Nasal cavity respiratory epithelium epithelial cell of viscerocranial mucosa (primary cell): ENCODE data around the gene SPDYE1. TPM values are rescaled to one million over a fixed set of nuclear protein-coding genes. Genes with fewer than 3 reads are reported as not detected.

Experiments
- total RNA-seq: library from RNA; depleted of rRNA; stranded (reverse); fragments of >200 nt; gene quantifications from 2 replicates; pipeline ENCODE4 v1.2.3, GENCODE V29; 2014

SPDYE1 gene, protein sequence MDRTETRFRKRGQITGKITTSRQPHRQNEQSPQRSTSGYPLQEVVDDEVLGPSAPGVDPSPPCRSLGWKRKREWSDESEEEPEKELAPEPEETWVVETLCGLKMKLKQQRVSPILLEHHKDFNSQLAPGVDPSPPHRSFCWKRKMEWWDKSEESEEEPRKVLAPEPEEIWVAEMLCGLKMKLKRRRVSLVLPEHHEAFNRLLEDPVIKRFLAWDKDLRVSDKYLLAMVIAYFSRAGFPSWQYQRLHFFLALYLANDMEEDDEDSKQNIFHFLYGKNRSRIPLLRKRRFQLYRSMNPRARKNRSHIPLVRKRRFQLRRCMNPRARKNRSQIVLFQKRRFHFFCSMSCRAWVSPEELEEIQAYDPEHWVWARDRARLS
- not detected in 2 replicates for total RNA-seq

DNA sequence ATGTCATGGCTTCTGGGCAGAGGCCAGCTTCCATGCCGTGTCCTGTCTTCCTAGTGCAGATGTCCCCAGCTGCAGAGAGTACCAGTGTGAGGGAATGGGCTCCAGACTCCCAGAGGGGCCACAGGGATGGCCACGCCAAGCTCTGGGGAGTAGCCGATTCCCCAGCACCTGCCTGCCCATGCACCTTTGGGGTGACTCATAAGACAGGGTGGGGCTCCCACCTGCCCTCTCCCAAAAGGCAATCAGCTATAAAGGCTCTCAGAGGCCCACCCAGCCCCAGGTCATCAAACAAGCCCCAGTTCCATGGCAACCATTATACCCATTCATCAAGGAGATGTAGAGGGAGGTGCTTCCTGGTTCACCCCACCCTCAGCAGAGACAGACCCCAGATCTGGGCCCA lies at the start of gene SPDYE1:
TSS of gene SPDYE1 (plus strand) at position 366 of the 400 bp plus-strand sequence. CDS start 2,053 bp downstream, outside the sequence.

DNA sequence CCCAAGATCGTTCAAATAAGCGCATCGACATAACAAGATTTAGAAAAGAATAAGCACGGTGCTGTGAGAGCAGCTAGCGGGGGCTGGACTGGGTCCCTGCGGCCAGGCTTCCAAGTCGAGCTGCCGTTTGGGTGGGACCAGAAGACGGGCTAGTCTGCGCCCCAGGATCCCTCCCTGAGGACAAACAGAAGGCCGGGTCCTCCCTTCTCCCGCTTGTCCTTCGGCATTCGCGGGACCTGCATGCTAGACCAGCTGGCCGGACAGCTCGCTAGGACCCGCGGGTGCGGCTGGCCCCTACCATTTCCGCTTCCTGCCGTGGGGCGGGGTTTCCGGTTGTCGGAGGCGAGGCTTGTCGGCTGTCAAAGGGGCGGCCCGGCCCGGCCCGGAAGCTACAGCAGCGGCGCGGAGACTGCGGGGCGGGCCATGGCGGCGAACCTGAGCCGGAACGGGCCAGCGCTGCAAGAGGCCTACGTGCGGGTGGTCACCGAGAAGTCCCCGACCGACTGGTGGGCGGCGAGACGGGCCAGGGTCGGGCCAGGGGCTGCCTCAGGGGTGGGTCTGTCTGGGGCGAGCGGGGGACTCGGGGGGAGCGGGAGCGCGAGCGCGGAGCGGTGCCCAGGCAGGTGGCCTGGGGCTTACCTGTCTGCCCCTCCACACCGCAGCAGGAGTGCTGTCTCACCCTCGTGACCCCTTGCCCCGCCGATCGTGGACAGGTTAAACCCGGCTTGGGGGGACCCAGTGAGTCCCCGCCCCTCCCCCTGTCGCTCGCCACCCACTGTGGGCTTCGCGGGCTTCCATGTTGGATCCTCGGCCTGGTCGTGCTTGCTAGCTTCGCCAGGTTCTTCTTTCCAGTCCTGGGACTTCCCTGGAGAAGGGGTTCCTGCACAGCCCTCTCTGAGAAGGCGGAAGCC lies 46.9 kb downstream of the SPDYE1 start, which contains the start of gene DBNL:
TSS of gene DBNL (plus strand) at position 388 of the 911 bp plus-strand sequence. CDS start at position 424, 36 bp downstream.

Other genes with a start within 250 kb of the SPDYE1 start
- 26.7 and 28.8 TPM in 2 replicates for gene BLVRA, start 239.2 kb upstream of the SPDYE1 start, total RNA-seq
- gene MRPS24, start 128.4 kb upstream of the SPDYE1 start, total RNA-seq = 46.5 and 70.4 TPM in 2 replicates
- gene URGCP, start 91.3 kb upstream of the SPDYE1 start, total RNA-seq = 33.5 and 37.7 TPM in 2 replicates
- gene UBE2D4, start 71.5 kb upstream of the SPDYE1 start, total RNA-seq = 5.6 and 6.5 TPM in 2 replicates
- 35.5 and 104 TPM in 2 replicates for gene DBNL, start 46.8 kb downstream of the SPDYE1 start, total RNA-seq
- gene PGAM2, start 67.7 kb downstream of the SPDYE1 start, total RNA-seq = not detected in 2 replicates
- gene POLM, start 84.6 kb downstream of the SPDYE1 start, total RNA-seq = 6.5 and 7.9 TPM in 2 replicates
- 1.3 and 2.4 TPM in 2 replicates for gene AEBP1, start 106.4 kb downstream of the SPDYE1 start, total RNA-seq
- gene POLD2, start 125.7 kb downstream of the SPDYE1 start, total RNA-seq = 103 and 110 TPM in 2 replicates
- 0.34 and 0.43 TPM in 2 replicates for gene MYL7, start 143.4 kb downstream of the SPDYE1 start, total RNA-seq
- 0.14 and 0.34 TPM in 2 replicates for gene GCK, start 191.5 kb downstream of the SPDYE1 start, total RNA-seq
- gene YKT6, start 203.1 kb downstream of the SPDYE1 start, total RNA-seq = 87.1 and 104 TPM in 2 replicates